Stimulated activated CD8-positive, alpha-beta memory T cell treated with anti-CD3 and anti-CD28 coated beads, Interleukin-15, amount 100 ng/mL, for 24 hours (primary cell): ENCODE data around the gene ATP6AP1.
A peak's percentile ranks its signal among the peaks of the same experiment; 100 is the strongest.
"Not testable (repeated sequence)": the region's sequence is repeated elsewhere in the genome, so short reads cannot be mapped to it uniquely, and the experiment has no call there.

ENCODE experiments used
- DNase-seq: peaks from one replicate; pipeline ENCODE4 v3.0.0-alpha.2; 2020; ENCODE audit warnings: low read depth

ATP6AP1 gene, protein sequence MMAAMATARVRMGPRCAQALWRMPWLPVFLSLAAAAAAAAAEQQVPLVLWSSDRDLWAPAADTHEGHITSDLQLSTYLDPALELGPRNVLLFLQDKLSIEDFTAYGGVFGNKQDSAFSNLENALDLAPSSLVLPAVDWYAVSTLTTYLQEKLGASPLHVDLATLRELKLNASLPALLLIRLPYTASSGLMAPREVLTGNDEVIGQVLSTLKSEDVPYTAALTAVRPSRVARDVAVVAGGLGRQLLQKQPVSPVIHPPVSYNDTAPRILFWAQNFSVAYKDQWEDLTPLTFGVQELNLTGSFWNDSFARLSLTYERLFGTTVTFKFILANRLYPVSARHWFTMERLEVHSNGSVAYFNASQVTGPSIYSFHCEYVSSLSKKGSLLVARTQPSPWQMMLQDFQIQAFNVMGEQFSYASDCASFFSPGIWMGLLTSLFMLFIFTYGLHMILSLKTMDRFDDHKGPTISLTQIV

DNA sequence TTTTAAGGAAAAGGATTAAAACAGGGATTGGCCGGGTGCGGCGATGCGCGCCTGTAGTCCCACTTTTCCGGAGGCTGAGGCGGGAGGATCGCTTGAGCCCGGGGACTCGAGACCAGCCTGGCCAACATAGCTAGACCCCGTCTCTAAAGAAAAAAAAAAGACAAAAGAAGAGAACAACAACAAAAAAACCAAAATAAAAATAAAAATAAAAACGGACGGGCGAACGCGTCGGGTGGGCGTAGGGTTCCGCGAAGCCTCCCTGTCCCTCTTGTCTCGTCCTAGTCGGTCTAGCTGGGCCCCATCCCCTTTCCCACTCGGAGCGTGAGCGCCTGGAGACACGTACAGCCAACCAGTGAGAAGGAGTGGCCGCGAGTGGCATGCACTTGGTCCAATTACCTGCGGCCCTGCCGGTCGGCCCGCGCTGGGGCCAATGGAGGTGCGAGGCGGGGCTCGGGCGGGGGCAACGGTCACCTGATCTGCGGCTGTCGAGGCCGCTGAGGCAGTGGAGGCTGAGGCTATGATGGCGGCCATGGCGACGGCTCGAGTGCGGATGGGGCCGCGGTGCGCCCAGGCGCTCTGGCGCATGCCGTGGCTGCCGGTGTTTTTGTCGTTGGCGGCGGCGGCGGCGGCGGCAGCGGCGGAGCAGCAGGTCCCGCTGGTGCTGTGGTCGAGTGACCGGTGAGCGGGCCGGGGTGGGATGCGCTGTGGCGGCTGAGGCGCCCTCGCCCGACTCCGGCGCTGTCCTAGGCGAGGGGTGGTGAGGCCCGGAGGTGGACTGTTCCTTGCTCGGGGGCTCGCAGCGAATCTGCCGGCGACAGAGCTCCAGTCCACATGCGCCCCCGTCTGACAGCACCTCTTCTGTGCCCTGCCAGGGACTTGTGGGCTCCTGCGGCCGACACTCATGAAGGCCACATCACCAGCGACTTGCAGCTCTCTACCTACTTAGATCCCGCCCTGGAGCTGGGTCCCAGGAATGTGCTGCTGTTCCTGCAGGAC lies at the start of gene ATP6AP1:
Gene ATP6AP1, plus strand, starts transcription at position 502 of the 996 bp plus-strand sequence. Its CDS starts 16 bp downstream, at position 518.
- peak; percentile 55 for DNase-seq

GRCh38 chrX:154378799-154379568 lies 49.5 kb upstream of the ATP6AP1 start, which contains the start of gene EMD:
EMD (plus strand) TSS chrX:154379295; CDS start chrX:154379485, 190 bp downstream.
- DNase-seq: peak; percentile 79

GRCh38 chrX:154379569-154379951 lies 48.9 kb upstream of the ATP6AP1 start:
- DNase-seq: no peak

DNA sequence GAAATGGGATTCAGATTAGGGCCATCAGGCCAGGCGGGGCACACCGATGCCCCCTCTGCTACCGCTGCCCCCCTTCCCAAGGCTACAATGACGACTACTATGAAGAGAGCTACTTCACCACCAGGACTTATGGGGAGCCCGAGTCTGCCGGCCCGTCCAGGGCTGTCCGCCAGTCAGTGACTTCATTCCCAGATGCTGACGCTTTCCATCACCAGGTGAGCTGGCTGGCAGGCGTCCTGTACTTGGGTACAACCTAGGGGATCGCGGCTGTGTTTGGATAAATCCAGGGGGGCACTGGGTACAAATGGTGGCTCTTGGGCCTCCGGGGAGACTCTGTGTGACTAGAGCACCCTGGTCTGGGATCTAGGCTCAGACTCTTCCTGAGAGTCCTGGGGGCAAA lies 48.3 kb upstream of the ATP6AP1 start:
- DNase-seq: no peak

DNA sequence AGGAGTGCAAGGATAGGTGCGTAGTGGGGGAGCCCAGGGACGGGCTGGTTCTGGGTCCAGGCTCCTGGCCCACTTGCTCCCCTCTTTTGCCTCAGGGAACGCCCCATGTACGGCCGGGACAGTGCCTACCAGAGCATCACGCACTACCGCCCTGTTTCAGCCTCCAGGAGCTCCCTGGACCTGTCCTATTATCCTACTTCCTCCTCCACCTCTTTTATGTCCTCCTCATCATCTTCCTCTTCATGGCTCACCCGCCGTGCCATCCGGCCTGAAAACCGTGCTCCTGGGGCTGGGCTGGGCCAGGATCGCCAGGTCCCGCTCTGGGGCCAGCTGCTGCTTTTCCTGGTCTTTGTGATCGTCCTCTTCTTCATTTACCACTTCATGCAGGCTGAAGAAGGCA lies 47.7 kb upstream of the ATP6AP1 start:
- no peak for DNase-seq

DNA sequence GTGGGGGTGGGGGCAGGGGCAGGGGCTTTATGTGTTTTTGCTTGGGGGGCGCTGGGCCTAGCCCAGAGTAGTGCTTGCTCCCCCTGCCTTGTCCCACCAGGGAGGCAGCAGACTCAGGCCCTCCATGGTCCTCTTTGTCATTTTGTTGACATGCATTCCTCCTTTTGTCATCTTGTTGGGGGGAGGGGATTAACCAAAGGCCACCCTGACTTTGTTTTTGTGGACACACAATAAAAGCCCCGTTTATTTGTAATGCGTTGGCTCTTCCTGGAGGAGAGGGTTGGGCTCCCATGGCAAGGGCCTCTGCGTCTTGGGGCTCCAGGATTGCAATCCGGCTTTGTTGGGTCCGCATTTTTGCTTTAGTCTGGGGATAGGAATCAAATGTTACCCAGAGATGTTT lies 47.2 kb upstream of the ATP6AP1 start:
- DNase-seq: no peak

DNA sequence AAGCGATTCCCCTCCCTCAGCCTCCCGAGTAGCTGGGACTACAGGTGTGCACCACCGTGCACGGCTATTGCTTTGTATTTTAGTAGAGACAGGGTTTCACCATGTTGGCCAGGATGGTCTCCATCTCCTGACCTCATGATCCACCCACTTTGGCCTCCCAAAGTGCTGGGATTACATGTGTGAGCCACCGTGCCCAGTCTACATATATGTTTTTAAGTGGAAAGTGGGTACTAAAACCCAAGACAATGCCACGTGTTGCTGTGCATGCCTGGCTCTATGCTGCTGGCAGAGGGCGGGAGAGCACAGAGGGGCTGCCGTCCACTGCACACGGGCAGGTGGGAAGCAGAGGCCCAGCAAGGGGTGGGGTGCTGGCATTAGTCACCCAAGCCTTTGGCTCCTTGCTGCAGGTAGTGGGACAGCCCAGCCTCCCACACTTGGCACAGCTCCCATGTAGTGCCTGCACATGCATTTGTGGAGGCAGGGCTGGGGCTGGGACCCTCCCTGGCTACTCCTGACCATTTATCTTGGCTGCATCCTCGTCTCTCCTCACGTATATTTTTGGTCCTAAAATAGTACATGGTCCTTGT lies 45.9 kb upstream of the ATP6AP1 start:
- no peak for DNase-seq

GRCh38 chrX:154383359-154384283 lies 44.9 kb upstream of the ATP6AP1 start:
- DNase-seq: no peak

DNA sequence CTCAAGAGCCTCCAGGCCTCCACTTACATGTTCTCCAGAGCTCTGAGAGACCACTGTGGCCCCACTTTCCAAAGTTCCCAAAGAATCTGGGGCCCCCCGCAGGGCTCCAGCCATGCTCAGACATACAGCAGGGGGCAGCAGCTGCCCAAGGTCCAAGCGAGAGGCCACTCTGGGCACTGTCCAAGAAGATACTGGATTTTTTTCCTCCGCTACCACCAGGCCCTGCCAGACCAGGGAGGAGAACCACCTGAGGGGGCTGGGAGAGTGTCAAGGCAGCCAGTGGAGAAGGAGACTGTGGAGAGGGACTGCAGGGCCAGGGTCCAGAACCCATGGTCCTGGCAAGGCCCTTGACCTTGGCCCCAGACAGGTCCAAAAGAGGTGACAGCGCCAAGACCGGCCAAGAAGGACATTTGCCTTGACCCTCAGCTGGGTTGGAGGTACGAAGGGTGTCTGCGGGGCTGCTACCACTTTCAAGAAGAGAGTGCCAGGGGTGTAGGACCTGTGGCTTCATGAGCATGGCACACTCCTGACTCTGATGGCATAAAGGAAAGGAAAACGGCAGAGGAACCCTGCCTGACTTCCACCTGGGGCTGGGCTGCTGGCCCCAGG lies 44.1 kb upstream of the ATP6AP1 start:
- DNase-seq: no peak

GRCh38 chrX:154388094-154388493 lies 40.4 kb upstream of the ATP6AP1 start:
- DNase-seq: not testable (repeated sequence)

DNA sequence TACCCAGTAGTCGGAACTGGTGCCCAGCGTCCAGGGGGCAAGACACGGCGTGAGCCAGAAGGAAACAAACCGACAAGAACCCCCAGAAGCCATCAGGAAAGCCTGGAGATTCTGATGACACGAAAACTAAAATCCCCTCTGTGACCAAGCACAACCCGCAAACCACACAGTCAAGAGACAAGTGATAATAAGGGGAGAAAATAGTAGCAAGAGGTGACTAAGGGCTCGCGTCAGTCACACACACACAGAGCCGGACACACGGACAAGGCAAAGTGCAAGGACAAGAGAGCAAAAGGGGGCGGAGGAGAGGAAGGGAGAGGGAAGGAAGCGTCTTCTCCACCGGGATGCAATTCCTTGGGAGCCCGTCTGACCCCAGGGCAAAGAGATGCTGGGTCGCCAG lies 39.8 kb upstream of the ATP6AP1 start:
- DNase-seq: not testable (repeated sequence)

GRCh38 chrX:154389812-154390747 lies 38.4 kb upstream of the ATP6AP1 start:
- not testable (repeated sequence) for DNase-seq

DNA sequence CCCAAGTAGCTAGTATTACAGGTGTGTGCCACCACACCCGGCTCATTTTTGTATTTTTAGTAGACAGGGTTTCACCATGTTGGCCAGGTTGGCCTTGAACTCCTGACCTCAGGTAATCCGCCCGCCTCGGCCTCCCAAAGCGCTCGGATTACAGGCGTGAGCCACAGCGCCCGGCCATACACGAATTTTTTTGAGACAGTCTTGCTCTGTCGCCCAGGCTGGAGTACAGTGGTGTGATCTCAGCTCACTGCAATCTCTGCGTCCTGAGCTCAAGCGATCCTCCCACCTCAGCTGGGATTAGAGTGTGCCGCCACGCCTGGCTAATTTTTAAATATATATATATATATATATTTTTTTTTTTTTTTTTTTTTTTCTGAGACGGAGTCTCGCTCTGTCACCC lies 32.1 kb upstream of the ATP6AP1 start:
- not testable (repeated sequence) for DNase-seq

DNA sequence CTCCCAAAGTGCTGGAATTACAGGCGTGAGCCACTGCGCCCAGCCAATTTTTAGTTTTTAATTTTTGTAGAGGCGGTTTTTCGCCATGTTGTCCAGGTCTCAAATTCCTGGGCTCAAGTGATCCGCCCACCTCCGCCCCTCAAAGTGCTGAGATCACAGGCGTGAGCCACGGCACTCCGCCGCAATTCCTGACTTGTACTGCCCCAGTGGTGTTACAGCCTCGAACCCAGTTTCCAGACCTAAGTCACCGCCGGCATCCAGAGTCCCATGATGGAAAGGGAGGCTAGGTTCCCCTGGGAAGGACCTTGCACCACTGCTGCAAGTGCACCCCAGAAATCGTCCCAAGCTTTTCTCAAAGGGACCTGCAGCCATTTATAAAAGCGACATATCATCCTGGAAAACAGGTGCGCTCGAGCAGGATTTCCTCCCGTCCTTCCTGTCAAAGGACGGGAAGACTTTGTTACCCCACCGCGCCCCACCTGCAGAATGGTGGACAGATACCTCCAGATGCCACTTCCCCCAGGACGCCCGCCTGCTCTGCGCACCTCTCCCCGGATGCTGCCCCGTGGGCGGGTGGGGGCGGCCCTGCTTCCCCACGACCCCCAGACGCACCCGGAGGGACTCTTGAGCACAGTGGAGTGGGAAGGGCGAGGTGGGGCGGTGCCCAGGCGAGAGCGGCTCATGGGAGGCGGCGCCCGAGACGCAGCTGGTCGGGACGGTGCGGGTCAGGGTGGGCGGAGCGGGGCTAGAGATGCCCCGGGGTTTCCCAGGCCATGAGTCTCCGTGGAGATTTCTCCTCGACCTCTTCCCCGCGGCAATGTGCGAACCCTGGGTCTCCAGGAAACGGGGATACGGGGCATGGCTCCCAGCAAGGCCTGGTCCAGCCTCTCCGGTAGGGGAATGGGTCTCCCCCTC lies 31.2 kb upstream of the ATP6AP1 start:
- DNase-seq: peak; percentile 42

- DNase-seq: peak; percentile 58
These were observed 30.4 kb upstream of the ATP6AP1 start, which contains the start of gene RPL10 for GRCh38 chrX:154397888-154398667. RPL10 (plus strand) TSS chrX:154398377; CDS start chrX:154398520, 143 bp downstream.

DNA sequence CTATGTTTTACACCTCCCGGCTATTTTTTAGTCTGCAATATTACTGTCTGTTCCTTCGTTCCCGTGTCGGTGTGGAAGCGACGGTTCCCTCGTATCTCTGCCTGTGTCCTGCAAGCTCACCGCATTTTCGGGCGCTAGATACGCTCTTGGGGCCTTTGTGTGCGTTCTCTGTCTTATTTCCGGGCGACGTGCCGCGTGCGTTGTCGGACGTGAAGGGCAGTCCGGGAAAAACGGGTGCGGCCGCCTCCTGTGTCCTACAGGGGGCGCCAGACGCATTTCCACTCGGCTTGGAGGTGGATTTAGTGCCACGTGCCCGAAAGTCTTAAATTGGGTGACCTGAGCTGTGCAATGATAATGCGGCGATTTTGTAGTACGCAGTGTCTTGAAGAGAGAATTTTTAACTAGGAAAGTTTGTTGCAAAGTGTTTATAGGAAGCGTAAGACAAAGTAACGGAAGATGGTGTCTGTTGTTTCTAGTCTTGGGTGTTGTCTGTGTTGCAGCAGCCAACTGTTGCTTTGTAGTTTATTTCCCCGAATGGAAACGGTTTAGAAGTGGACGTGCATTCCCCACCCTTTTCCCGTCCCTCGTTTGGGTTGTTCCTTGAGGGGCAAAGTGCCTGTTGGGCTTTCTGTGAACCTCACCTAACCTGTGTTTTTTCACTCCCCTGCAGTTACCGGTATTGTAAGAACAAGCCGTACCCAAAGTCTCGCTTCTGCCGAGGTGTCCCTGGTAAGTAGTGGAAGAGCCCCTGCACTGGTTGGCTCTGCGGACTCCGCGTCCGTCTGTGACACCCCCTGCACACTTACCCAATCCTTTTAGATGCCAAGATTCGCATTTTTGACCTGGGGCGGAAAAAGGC lies 29.6 kb upstream of the ATP6AP1 start:
- DNase-seq: peak; percentile 48
